ENCODE measurements around the gene NPTX2.

NPTX2 gene

GRCh38 chr7:98624846-98625420 is 7.8 kb downstream of the NPTX2 start:
- peak overlapping the region; percentile 22 for H3K4me3 ChIP-seq (ENCODE audit: low read depth, low read length)
- H3K18ac ChIP-seq (ENCODE audit: low read length), result no peak overlapping the region
- no peaks in the 10 kb centered on the region for H3K36me3 ChIP-seq (ENCODE audit: control insufficient read depth in 1 of 2, insufficient read depth in 2 of 2, low read length in 2 of 2)
- H3K27me3 ChIP-seq (ENCODE audit: insufficient read depth, low read length), result peaks cover 2% of the 10 kb centered on the region
- H3K9me3 ChIP-seq (ENCODE audit: insufficient read depth, low read depth, low read length), result no peaks in the 10 kb centered on the region
- H2AK5ac ChIP-seq (ENCODE audit: low read length), result no peak overlapping the region
- H3K27ac ChIP-seq (ENCODE audit: low read depth, low read length), result no peak overlapping the region
- H2BK12ac ChIP-seq (ENCODE audit: low read length), result no peak overlapping the region
- H3K79me2 ChIP-seq (ENCODE audit: control insufficient read depth, insufficient read depth, low read length, poor library complexity), result no peaks in the 10 kb centered on the region
- no peak overlapping the region for H3K4ac ChIP-seq (ENCODE audit: low read depth, low read length)
- no CpG with 5 or more reads among the region's 28 CpGs for WGBS (ENCODE audit: extremely low coverage, insufficient coverage, insufficient read length)
- no peak overlapping the region for H4K8ac ChIP-seq (ENCODE audit: low read depth, low read length)
- H4K91ac ChIP-seq (ENCODE audit: low read depth, low read length), result no peak overlapping the region
- DNase-seq, result no peak
- no peak overlapping the region for H2AFZ ChIP-seq (ENCODE audit: insufficient read depth, low read length, poor library complexity)
- no peak overlapping the region for H2BK5ac ChIP-seq (ENCODE audit: low read depth, low read length, poor library complexity)
- no peak overlapping the region for H3K23ac ChIP-seq (ENCODE audit: low read length)
- no peaks in the 10 kb centered on the region for H3K4me1 ChIP-seq (ENCODE audit: control insufficient read depth in 1 of 2, insufficient read depth in 2 of 2, low read length in 2 of 2)
- no peak overlapping the region for H3K9ac ChIP-seq (ENCODE audit: low read length)
- H3K14ac ChIP-seq (ENCODE audit: low read length), result no peak overlapping the region
- no peak overlapping the region for H4K12ac ChIP-seq (ENCODE audit: low read depth, low read length)
- H2BK120ac ChIP-seq (ENCODE audit: insufficient read depth, low read length, poor library complexity), result no peak overlapping the region
- H3K4me2 ChIP-seq (ENCODE audit: low read length), result no peak overlapping the region
- H3K79me1 ChIP-seq (ENCODE audit: low read length), result no peaks in the 10 kb centered on the region

DNA sequence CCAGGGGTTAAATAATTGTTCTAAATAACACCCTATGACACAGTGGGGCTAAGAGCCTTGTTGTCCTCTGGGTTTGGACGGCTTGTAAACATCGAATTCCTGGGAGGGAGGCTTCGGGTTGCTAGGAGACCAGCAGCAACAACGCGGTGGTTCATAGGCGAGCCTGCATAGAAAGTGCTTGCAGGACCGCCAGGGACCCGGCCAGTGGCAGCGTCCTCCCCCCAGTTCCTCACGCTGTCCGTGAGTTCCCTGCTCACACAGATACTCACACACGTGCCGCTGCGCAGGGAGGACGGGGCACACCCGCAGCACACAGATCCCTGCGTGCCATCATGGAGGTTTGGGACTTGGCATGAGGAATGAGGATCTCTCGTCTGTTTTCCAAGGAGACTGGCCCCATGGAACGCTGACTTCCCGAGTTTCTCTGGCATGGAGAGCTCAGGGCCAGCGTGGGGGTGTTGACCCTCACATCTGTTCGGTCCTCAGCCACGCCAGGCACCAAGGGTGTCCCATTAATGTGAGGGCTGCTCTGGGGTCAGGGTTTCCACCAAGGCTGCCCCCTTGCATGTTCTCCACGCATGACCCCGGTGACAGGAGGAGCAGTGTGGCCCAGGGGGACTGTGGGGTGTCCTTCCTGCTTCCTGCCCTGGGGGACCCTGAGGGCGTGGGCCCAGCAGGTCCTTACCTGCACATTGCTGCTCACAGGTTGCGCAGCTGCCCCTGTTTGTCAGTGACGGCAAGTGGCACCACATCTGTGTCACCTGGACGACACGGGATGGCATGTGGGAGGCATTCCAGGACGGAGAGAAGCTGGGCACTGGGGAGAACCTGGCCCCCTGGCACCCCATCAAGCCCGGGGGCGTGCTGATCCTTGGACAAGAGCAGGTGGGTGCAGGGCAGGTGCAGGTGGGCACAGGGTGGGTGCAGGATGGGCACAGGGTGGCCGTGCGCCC is 9.7 kb downstream of the NPTX2 start:
- H3K79me1 ChIP-seq (ENCODE audit: low read length), result no peaks in the 10 kb centered on the region
- no peak overlapping the region for H2AK5ac ChIP-seq (ENCODE audit: low read length)
- no peaks in the 10 kb centered on the region for H3K36me3 ChIP-seq (ENCODE audit: control insufficient read depth in 1 of 2, insufficient read depth in 2 of 2, low read length in 2 of 2)
- no peak overlapping the region for H3K9ac ChIP-seq (ENCODE audit: low read length)
- no peaks in the 10 kb centered on the region for H3K79me2 ChIP-seq (ENCODE audit: control insufficient read depth, insufficient read depth, low read length, poor library complexity)
- H3K27me3 ChIP-seq (ENCODE audit: insufficient read depth, low read length), result no peaks in the 10 kb centered on the region
- no peak overlapping the region for H2BK5ac ChIP-seq (ENCODE audit: low read depth, low read length, poor library complexity)
- no peak overlapping the region for H4K12ac ChIP-seq (ENCODE audit: low read depth, low read length)
- no peak overlapping the region for H4K91ac ChIP-seq (ENCODE audit: low read depth, low read length)
- H2BK12ac ChIP-seq (ENCODE audit: low read length), result no peak overlapping the region
- H2AFZ ChIP-seq (ENCODE audit: insufficient read depth, low read length, poor library complexity), result no peak overlapping the region
- H3K4me2 ChIP-seq (ENCODE audit: low read length), result no peak overlapping the region
- H4K8ac ChIP-seq (ENCODE audit: low read depth, low read length), result no peak overlapping the region
- no peak overlapping the region for H2BK120ac ChIP-seq (ENCODE audit: insufficient read depth, low read length, poor library complexity)
- H3K4me1 ChIP-seq (ENCODE audit: control insufficient read depth in 1 of 2, insufficient read depth in 2 of 2, low read length in 2 of 2), result no peaks in the 10 kb centered on the region
- no peak overlapping the region for H3K4me3 ChIP-seq (ENCODE audit: low read depth, low read length)
- no peak overlapping the region for H3K18ac ChIP-seq (ENCODE audit: low read length)
- no CpG with 5 or more reads among the region's 35 CpGs for WGBS (ENCODE audit: extremely low coverage, insufficient coverage, insufficient read length)
- peaks cover 1% of the 10 kb centered on the region for H3K9me3 ChIP-seq (ENCODE audit: insufficient read depth, low read depth, low read length)
- H3K27ac ChIP-seq (ENCODE audit: low read depth, low read length), result no peak overlapping the region
- no peak for DNase-seq
- no peak overlapping the region for H3K14ac ChIP-seq (ENCODE audit: low read length)
- H3K4ac ChIP-seq (ENCODE audit: low read depth, low read length), result no peak overlapping the region
- no peak overlapping the region for H3K23ac ChIP-seq (ENCODE audit: low read length)

DNA sequence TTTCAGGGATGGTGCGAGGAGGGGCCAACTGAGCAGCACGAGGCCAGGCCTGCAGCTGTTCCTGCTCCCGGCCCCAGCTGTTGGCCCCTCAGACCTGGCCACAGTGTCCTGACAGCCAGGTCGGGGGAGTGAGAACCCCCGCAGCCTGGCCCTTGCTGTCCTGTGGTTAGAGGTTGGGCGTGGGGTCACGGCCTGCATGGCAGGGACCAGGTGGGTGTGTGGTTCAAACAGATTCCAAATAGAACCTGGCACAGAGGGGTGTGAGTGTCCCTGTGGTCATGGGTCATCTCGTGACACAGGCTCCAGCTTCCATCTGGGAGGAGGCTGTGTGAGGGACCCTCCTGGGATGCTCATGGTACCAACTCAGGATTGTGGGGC is 10.3 kb downstream of the NPTX2 start:
- Histone ChIP-seq H2AFZ (ENCODE audit: insufficient read depth, low read length, poor library complexity) (no peak overlapping the region), H2AK5ac (ENCODE audit: low read length) (no peak overlapping the region), H3K18ac (ENCODE audit: low read length) (no peak overlapping the region), H3K36me3 (ENCODE audit: control insufficient read depth in 1 of 2, insufficient read depth in 2 of 2, low read length in 2 of 2) (no peaks in the 10 kb centered on the region), H3K27me3 (ENCODE audit: insufficient read depth, low read length) (no peaks in the 10 kb centered on the region), H3K14ac (ENCODE audit: low read length) (no peak overlapping the region), H3K79me1 (ENCODE audit: low read length) (no peaks in the 10 kb centered on the region), H4K8ac (ENCODE audit: low read depth, low read length) (no peak overlapping the region), H2BK5ac (ENCODE audit: low read depth, low read length, poor library complexity) (no peak overlapping the region), H2BK120ac (ENCODE audit: insufficient read depth, low read length, poor library complexity) (no peak overlapping the region), H3K27ac (ENCODE audit: low read depth, low read length) (no peak overlapping the region), H2BK12ac (ENCODE audit: low read length) (no peak overlapping the region), H4K12ac (ENCODE audit: low read depth, low read length) (no peak overlapping the region), H3K4me3 (ENCODE audit: low read depth, low read length) (no peak overlapping the region), H3K4me1 (ENCODE audit: control insufficient read depth in 1 of 2, insufficient read depth in 2 of 2, low read length in 2 of 2) (no peaks in the 10 kb centered on the region), H3K9me3 (ENCODE audit: insufficient read depth, low read depth, low read length) (peaks cover 1% of the 10 kb centered on the region), H3K9ac (ENCODE audit: low read length) (no peak overlapping the region), H3K79me2 (ENCODE audit: control insufficient read depth, insufficient read depth, low read length, poor library complexity) (no peaks in the 10 kb centered on the region), H3K23ac (ENCODE audit: low read length) (no peak overlapping the region), H3K4ac (ENCODE audit: low read depth, low read length) (no peak overlapping the region), H3K4me2 (ENCODE audit: low read length) (no peak overlapping the region), H4K91ac (ENCODE audit: low read depth, low read length) (no peak overlapping the region)
- DNase-seq, result no peak
- no CpG with 5 or more reads among the region's 8 CpGs for WGBS (ENCODE audit: extremely low coverage, insufficient coverage, insufficient read length)

DNA sequence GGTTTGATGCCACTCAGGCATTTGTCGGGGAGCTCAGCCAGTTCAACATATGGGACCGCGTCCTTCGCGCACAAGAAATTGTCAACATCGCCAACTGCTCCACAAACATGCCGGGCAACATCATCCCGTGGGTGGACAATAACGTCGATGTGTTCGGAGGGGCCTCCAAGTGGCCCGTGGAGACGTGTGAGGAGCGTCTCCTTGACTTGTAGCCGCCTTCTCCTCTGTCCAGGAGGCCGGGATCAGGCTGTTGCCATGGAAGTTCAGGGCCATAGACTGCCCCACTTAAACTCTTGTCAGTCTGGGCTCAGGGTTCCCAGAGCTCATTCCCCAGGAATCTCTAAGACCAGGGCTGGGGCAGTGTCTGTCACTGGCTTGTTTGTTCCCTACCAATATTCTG is 11.3 kb downstream of the NPTX2 start:
- H3K79me2 ChIP-seq (ENCODE audit: control insufficient read depth, insufficient read depth, low read length, poor library complexity), result no peaks in the 10 kb centered on the region
- no peak overlapping the region for H3K9ac ChIP-seq (ENCODE audit: low read length)
- no peak overlapping the region for H3K4me2 ChIP-seq (ENCODE audit: low read length)
- no peak overlapping the region for H2AK5ac ChIP-seq (ENCODE audit: low read length)
- no peaks in the 10 kb centered on the region for H3K27me3 ChIP-seq (ENCODE audit: insufficient read depth, low read length)
- no peak overlapping the region for H2BK5ac ChIP-seq (ENCODE audit: low read depth, low read length, poor library complexity)
- H3K27ac ChIP-seq (ENCODE audit: low read depth, low read length), result no peak overlapping the region
- H2BK120ac ChIP-seq (ENCODE audit: insufficient read depth, low read length, poor library complexity), result no peak overlapping the region
- H4K8ac ChIP-seq (ENCODE audit: low read depth, low read length), result no peak overlapping the region
- DNase-seq, result no peak
- H3K4ac ChIP-seq (ENCODE audit: low read depth, low read length), result no peak overlapping the region
- H3K79me1 ChIP-seq (ENCODE audit: low read length), result no peaks in the 10 kb centered on the region
- WGBS (ENCODE audit: extremely low coverage, insufficient coverage, insufficient read length), result no CpG with 5 or more reads among the region's 16 CpGs
- H3K4me3 ChIP-seq (ENCODE audit: low read depth, low read length), result no peak overlapping the region
- no peak overlapping the region for H3K23ac ChIP-seq (ENCODE audit: low read length)
- no peaks in the 10 kb centered on the region for H3K4me1 ChIP-seq (ENCODE audit: control insufficient read depth in 1 of 2, insufficient read depth in 2 of 2, low read length in 2 of 2)
- H3K18ac ChIP-seq (ENCODE audit: low read length), result no peak overlapping the region
- no peaks in the 10 kb centered on the region for H3K36me3 ChIP-seq (ENCODE audit: control insufficient read depth in 1 of 2, insufficient read depth in 2 of 2, low read length in 2 of 2)
- H2AFZ ChIP-seq (ENCODE audit: insufficient read depth, low read length, poor library complexity), result no peak overlapping the region
- peaks cover 1% of the 10 kb centered on the region for H3K9me3 ChIP-seq (ENCODE audit: insufficient read depth, low read depth, low read length)
- no peak overlapping the region for H4K12ac ChIP-seq (ENCODE audit: low read depth, low read length)
- no peak overlapping the region for H3K14ac ChIP-seq (ENCODE audit: low read length)
- no peak overlapping the region for H2BK12ac ChIP-seq (ENCODE audit: low read length)
- H4K91ac ChIP-seq (ENCODE audit: low read depth, low read length), result no peak overlapping the region
